Measurements from ENCODE around the gene AOPEP. TPM values are rescaled to one million over a fixed set of nuclear protein-coding genes. Genes with fewer than 3 reads are reported as not detected.
A peak's percentile ranks its signal among the peaks of the same experiment; 100 is the strongest.

Gene AOPEP
- total and polyA plus RNA-seq, 2 of the 13 experiments (the other 11 are each of a cell fraction or from before 2014, with no cell fraction given) = 22.2 to 41.6 TPM

DNA sequence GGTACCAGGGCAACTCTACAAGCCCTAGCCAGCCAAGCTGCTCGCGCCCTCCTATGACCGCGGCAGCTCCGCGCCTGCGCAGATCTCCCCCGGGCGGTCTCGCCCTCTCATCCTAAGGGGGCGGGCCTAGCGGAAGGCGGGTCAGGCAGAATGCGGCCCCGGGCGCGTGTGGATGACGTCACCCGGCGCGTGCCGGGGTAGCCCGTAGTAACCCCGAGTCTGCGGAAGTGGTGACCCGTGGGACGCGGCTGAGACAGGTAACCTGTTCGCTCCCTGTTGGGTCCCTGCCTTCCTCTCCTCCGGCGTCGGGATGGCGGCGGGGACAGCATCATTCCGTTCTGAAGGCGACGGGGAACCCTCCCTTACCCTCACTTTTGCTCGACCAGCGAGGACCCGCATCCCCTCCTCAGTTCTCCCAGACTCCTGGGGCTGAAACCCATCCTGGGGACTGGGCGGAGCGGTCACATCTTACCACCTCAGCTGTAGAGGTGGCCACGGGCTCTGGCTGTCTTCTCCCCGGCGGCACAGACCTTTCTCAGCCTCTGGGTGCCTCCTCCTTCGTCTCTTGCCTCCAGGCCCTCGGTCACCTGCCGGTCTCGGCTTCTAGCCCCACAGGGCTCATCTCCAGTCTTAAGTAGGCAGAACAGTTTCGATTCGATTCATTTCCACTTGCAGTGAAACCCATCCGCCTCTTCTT is at the start of gene AOPEP (continued):
- no peak for TF ChIP-seq EHMT2 (IDR thresholded peaks at IDR 0.05; ENCODE audit: borderline replicate concordance, low read depth, low read length)
- peak; percentile 28; the same call in 1 of the 2 replicates for TF ChIP-seq ZNF563 (CRISPR knock-in tag; IDR thresholded peaks at IDR 0.05)
- peak; percentile 60; the same call in 1 of the 2 replicates for TF ChIP-seq MLXIP (CRISPR knock-in tag; IDR thresholded peaks at IDR 0.05; ENCODE audit: borderline replicate concordance)
- no peak for TF ChIP-seq KLF11 (CRISPR knock-in tag; IDR thresholded peaks at IDR 0.05)
- 0 out of 2 replicates have a peak, but pooled peaks have one; percentile 42 for TF ChIP-seq HOXD1 (CRISPR knock-in tag; IDR thresholded peaks at IDR 0.05)
- peak; percentile 79; the same call in 1 of the 2 replicates for TF ChIP-seq ZNF160 (CRISPR knock-in tag; IDR thresholded peaks at IDR 0.05)
- TF ChIP-seq DMAP1 (CRISPR knock-in tag; IDR thresholded peaks at IDR 0.05) = no peak
- TF ChIP-seq SSRP1 (CRISPR knock-in tag; IDR thresholded peaks at IDR 0.05) = no peak
- peak; percentile 47; the same call in 1 of the 2 replicates for TF ChIP-seq ZBTB14 (CRISPR knock-in tag; IDR thresholded peaks at IDR 0.05)
- peak; percentile 97; the same call in 1 of the 2 replicates for TF ChIP-seq SIN3A (IDR thresholded peaks at IDR 0.05; ENCODE audit: borderline replicate concordance, low read depth, low read length)
- peak; percentile 59; the same call in 1 of the 2 replicates for TF ChIP-seq ZNF567 (CRISPR knock-in tag; IDR thresholded peaks at IDR 0.05; ENCODE audit: borderline replicate concordance)
- 0 out of 2 replicates have a peak, but pooled peaks have one; percentile 33 for TF ChIP-seq SIN3B (IDR thresholded peaks at IDR 0.05; ENCODE audit: low read length)
- peak; percentile 70 for TF ChIP-seq NFYC (CRISPR knock-in tag; IDR thresholded peaks at IDR 0.05)
- 0 out of 2 replicates have a peak, but pooled peaks have one; percentile 48 for TF ChIP-seq ZNF83 (CRISPR knock-in tag; IDR thresholded peaks at IDR 0.05; ENCODE audit: borderline replicate concordance)
- TF ChIP-seq ATF7 (IDR thresholded peaks at IDR 0.05) = peak; percentile 100
- TF ChIP-seq ATF7 (CRISPR knock-in tag; IDR thresholded peaks at IDR 0.05) = peak; percentile 91
- TF ChIP-seq ZFP41 (CRISPR knock-in tag; IDR thresholded peaks at IDR 0.05; ENCODE audit: borderline replicate concordance) = peak; percentile 58; the same call in 1 of the 2 replicates
- TF ChIP-seq NKX3-1 (CRISPR knock-in tag; IDR thresholded peaks at IDR 0.05) = 0 out of 2 replicates have a peak, but pooled peaks have one; percentile 50
- TF ChIP-seq DNMT1 (CRISPR knock-in tag; IDR thresholded peaks at IDR 0.05) = no peak
- TF ChIP-seq ZFP37 (CRISPR knock-in tag; IDR thresholded peaks at IDR 0.05; ENCODE audit: borderline replicate concordance) = peak; percentile 34; the same call in 1 of the 2 replicates
- 0 out of 2 replicates have a peak, but pooled peaks have one; percentile 23 for TF ChIP-seq KDM4B (CRISPR knock-in tag; IDR thresholded peaks at IDR 0.05)
- peak; percentile 91 for TF ChIP-seq KDM5A (IDR thresholded peaks at IDR 0.05; ENCODE audit: borderline replicate concordance, low read length)
- TF ChIP-seq ETV5 (CRISPR knock-in tag; IDR thresholded peaks at IDR 0.05; ENCODE audit: borderline replicate concordance) = peak; percentile 75
- 0 out of 2 replicates have a peak, but pooled peaks have one; percentile 60 for TF ChIP-seq CAMTA2 (CRISPR knock-in tag; IDR thresholded peaks at IDR 0.05; ENCODE audit: borderline replicate concordance)
- TF ChIP-seq ZNF558 (CRISPR knock-in tag; IDR thresholded peaks at IDR 0.05; ENCODE audit: borderline replicate concordance) = peak; percentile 73; the same call in 1 of the 2 replicates
- TF ChIP-seq TAF15 (IDR thresholded peaks at IDR 0.05; ENCODE audit: low read depth, low read length, poor library complexity, severe bottlenecking) = no peak
- 0 out of 2 replicates have a peak, but pooled peaks have one; percentile 35 for TF ChIP-seq SRF (IDR thresholded peaks at IDR 0.05; ENCODE audit: low read depth, low read length)
